ENCODE results near the gene DNAJC5.

DNA sequence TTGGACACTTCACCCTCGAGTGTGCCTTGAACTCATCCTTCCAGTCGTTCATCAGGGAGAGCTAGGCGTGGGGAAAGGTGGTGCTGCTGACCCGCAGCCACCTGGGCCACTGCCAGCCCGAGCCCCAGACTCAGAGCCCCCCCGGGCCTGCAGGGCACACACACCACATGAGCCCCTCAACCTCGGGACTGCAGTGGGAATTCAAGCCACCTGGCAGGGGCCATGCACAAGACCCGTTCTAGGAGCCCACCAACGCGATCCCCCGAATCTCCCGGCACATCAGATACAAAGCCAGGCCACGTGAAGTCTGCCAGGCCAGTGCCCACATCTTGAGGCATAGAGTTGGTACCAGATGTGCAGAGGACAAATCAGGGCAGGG lies 72.0 kb downstream of the DNAJC5 start:
- TF ChIP-seq POLR2A (IDR thresholded peaks at IDR 0.05), result no peak
- TF ChIP-seq CTCF (IDR thresholded peaks at IDR 0.05), result no peak
